Measurements from ENCODE around the gene OSER1.
A peak's percentile ranks its signal among the peaks of the same experiment; 100 is the strongest.

The OSER1 gene

DNA sequence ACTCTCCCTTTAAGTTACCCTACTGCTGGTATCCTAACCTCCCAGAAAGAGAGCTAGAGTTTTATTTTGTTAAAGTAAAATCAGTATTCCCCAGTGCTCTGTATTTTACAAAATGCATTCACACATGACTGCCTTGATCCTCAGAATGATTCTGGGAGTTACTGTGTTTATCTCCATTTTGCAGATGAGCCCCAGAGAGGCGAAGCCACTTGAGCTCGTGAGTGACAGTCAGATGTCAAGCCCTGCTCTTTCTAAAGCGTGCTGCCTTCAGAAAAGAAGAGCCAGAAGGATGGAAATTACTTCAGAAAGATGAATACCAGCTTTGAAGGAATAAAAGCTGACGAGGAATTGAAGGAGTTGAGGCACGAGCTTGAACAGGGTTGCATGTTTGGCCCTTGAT is 14.1 kb upstream of the OSER1 start:
- no peak for DNase-seq (ENCODE audit: low read depth in 2 of 2)

DNA sequence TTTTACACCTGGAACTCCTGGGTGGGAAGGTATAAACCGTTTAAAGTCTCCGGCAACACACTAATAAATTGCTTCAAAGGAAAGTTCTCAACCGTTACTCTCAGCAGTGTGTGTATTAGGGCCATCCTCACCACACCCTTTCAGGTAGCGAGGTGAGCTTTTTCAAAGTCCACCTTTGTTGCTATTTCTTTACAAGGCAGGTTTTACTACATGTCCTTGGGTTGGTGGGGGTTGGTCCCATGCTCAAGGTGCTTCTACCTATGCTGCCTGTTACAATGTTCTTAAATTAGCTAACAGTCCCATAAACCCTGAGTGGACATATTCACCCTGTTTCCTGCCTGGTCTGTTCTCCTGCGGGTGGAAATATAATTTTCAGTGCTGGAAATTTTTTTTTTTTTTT is 13.2 kb upstream of the OSER1 start:
- DNase-seq (ENCODE audit: low read depth in 2 of 2): no peak

DNA sequence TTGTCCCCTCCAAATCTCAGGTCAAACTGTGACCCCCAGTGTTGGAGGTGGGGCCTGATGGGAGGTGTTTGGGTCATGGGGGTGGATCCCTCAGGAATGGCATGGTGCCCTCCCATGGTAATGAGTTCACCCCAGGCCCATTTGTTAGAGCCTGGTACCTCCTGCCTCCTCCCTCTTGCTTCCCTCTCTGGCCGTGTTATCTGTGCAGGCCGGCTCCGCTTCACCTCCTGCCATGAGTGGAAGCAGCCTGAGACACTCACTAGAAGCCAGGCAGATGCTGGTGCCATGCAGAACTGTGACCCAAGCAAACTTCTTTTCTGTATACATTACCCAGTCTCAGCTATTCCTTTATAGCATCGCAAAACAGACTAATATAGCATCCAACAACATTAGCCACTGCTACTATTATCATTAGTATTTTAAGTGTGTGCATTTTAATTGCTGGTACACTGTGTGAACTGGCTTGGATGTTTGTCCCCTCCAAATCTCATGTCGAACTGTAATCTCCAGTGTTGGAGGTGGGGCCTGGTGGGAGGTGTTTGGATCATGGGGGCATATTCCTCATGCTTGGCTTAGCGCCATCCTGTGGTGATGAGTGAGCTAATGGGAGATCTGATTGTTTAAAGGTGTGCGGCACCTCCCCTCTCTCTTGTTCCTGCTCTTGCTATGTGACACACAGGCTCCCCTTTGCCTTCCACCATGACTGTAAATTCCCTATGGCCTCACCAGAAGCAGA is 12.2 kb upstream of the OSER1 start:
- no peak for DNase-seq (ENCODE audit: low read depth in 2 of 2)

DNA sequence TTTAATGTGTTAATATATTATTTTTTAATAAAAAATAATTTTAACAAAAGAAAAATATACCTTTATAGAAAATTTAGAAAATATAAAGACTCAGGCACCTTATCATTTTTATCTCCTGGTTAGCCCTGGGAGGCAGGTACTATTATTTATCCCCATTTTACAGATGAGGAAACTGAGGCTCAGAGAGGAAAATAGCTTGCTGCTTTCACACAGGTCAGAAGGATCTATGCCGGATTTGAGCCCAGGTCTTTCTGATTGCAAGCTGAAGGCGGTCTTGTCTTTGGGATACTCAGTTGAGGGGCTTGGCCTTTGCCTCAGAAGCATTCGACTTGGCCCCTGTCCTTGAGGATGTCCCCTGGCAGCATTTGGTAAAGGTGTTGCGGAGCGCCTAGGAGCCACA is 11.5 kb upstream of the OSER1 start:
- no peak for DNase-seq (ENCODE audit: low read depth in 2 of 2)

DNA sequence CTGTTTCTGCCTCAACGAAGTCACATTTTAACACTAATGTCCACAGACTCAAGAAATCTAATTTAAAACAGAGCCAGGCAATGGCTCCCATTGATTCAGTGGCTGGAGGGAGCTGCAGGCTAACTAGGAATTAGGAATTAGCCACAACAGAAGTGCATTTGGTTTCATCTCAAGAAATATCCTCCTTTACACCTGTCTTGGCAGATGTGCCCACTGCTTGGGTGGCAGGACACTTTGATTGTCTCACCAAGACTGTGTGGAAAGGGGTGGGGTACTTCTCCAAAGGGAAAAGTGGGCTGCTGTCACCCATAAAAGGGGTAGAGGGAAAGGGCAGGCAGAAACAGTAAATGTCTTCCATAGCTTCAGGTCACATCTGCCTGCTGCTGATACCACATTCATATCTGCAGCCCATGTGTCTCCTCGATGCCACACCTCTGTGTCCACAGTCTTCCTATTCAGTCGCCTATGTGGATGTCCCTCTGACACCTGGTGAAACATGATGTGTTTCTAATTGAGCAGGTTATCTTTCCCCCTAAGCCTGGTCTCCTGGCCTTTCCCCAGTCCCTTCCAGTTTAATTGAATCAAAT is 10.9 kb upstream of the OSER1 start:
- DNase-seq (ENCODE audit: low read depth in 2 of 2): no peak

DNA sequence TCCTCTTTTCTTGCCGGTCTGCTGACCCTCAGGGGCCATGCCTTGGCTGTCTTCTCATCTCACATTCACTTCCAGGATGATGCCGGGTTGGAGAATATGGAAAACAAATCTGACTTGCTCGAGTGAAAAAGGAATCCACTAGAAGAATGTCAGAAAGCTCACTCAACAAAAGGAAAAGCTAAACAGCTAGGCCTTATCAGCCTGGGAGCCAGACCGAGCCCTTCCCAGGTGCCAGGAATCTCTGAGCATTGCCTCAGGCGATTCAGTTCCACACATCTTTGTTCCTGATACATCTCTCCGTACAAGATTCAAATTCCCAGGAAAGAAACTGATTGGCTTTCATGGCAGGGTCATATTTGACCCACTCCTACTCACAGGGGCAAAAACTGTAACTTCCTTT is 9.2 kb upstream of the OSER1 start:
- no peak for DNase-seq (ENCODE audit: low read depth in 2 of 2)

DNA sequence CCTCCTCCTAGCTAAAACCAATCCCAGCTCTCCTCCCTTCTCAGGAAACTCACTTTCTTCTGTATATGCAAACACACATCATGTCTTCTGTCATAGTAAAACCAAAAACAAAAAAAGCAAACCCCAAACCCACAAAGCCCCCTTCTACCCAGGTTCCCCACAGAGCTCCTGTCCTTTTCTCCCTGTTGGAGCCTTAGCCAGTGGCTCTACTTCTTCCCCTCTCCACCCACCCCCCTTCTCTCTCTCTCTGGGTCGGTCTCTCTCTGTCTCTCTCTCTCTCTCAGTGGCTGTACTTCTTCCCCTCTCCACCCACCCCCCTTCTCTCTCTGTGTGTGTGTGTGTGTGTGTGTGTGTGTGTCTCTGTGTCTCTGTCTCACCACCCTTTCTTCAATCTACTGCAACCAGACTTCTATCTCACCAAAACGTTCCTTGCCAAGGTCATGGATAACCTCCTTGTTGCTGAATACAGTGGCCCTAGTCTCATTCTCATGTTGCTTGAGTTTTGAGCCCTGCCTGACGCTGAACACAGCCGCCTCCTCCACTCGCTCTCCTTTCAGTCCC is 8.7 kb upstream of the OSER1 start:
- DNase-seq (ENCODE audit: low read depth in 2 of 2): no peak

DNA sequence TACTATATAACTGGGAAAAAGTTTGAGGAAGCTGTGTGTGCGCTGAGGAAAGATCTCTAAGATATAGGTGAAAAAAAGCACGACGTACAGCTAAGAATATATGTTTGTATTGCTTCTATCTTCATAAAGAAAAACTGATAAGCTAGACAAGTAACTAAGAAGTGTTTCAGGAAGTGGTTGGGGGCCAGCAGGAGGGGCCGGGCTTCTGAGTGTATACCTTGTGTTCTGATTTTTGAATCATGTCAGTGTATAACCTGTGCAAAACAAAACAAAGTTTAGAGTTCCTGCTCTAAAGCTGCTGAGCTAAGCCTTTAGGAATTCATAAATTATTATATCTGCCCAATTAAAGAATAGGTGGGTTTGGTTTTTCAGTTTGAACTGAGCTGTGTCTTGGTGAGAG is 7.9 kb upstream of the OSER1 start:
- no peak for DNase-seq (ENCODE audit: low read depth in 2 of 2)

DNA sequence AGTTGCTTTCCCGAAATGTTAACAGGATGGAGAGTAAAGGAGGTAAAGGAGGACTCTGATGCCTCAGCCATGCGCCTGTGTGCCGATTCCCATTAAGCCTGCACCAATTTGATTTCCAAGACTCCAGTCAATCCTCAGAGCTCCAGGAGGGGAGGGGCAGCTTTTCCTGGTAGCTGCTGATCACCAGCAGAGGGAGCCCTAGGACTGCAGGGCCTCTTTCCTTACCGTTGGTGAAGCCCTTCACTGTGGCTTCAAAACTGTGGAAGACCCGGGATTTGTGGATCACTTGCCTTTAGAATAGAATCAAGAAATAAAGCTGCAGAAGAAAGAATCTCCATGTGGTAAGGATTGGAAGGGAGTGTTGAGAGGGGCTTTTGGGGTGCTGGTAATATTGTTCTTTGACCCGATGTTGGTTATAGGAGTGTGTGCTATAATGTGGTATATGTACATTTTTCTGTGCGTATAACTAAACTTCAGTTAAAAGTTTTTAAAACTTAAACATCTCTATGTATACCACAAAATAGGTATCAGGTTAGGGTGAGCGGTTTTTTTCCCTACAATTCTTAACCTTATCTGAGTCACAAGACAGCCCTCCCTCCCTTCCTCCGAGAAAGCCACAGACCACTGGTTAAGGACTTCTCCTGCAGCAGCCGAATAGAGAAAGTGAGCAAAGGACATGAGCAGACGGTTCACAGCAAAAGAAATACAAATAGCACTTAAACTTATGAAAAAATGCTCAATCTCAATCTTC is 6.9 kb upstream of the OSER1 start:
- peak; percentile 48 to 50 for DNase-seq (ENCODE audit: low read depth in 2 of 2)

DNA sequence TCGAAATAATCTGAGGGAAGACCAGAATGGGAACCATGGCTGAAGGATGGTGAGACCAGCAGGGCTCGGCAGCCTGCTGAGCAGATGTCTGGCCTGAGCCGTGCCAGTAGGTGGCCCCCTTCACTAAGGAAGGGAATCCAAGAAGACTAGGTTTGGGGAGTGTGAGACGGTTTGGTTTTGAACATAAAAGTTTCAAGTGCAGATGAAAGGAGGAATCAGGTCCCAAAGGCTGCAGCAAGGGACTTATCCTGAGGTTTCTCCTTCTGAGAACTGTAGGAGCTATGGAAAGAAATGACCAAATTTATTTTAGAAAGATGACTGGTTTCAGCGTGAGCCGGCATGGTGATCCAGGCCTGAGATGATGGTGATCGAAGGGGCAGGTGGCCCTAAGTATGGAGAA is 4.6 kb upstream of the OSER1 start:
- DNase-seq (ENCODE audit: low read depth in 2 of 2): peak; percentile 43 to 55

DNA sequence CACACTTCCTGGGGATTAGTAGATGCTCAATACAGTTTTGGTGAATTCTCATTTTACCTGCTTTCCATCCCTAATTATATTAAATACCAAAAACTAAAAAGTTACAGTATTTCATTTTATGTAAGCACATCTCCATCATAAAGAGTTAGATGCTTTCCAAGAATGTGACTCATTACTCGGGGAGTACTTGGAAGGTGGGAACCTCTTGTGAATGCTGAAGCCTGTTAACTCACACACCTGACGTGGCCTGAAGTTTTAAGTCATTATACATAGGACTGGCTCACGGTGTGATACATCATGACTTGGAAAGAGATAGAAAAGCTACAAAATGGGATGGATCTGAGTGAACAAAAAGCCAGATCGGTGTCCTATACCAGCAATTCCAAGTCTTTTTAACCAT is 2.2 kb upstream of the OSER1 start:
- DNase-seq (ENCODE audit: low read depth in 2 of 2): no peak

DNA sequence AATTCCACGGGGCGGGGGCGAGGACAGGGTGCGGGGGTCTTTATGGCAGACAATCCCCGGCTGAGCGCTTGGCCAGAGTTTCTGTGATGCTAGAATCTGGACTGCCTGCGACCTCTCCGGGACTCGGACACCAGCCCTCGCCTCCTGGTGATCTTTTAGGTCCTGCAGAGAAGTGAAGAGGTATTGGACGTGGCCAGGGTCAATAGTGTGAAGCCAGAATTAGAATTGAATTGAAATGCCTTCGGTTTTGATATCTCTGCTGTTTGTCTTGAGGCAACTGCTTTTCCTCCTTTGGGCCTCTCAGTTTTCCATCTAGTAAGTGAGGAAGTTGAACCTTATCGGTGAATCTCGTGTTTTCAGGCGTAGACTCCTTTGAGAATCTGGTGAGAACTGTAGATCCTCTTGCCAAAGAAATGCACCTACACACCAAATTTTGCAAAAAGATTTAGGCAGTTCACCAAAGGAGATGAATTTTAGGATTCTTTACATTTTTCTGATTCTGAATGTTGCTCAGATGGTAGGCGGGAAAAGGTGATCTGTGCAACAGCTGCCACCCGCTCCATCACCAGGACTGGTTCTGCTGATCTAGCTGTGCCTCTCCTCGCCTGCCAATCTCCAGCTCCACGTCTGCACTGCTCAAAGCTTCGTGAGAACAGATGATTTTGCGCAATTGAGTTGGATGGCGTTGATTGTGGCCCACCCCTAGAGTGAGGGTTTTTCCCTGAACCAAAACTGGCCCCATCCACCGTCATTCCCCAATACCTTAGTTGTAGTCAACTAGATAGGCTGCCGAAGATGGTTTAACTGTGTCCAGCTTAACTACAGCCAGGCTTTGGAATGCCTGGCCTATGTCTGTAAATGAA is 837 bp upstream of the OSER1 start:
- DNase-seq (ENCODE audit: low read depth in 2 of 2): no peak

DNA sequence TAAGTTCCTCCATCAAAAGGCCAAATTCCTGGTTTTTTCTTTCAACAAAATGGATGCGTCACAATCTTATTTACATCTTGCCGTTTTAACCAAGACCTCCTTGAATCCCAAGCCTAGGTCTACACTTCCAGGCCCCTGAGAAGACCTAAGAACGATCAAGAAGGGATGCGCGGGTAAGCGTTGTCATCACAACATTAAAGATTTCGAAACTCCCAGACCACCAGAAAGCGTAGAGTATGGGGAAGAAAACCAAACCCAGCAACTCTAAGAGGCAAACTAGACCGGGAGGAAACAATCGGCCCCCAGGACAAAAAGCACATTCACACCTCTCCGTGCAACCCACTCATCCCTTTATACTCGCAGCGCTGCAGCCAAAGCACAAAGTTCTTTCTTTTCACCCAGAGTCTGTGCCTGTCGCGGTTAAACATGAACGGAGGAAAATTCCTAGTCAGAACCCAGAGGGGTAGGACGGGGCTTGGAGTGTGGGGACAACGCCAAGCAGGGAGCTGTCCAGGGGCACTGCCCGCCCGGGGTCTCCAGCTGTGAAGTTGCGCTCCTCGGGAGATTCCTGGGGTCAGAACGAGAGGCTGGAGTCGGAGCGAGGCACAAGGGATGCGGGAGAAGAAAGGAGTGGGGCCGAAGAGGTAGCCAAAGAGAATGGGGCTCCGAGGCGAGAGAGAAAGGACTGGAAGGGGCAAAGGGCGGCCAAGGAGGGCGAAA is 725 bp downstream of the OSER1 start:
- no peak for DNase-seq (ENCODE audit: low read depth in 2 of 2)

DNA sequence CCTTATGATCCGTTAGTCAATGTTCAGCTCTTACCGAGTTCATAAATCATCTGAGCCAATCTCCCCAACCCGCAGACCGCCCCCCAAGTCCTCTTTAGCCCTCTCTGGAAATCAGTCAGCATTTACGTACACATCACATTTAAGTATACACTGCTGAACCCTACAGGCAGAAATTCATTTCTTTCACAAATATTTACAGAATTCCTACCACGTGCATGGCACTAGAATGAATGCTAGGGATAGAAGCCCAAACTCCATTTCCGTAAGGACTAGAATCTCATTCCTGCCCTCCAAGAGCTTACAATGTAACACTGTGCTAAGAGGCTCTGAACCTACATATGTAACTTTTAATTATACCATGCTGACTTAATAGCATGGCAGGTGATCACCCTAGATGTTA is 1.8 kb downstream of the OSER1 start:
- DNase-seq (ENCODE audit: low read depth in 2 of 2): no peak

DNA sequence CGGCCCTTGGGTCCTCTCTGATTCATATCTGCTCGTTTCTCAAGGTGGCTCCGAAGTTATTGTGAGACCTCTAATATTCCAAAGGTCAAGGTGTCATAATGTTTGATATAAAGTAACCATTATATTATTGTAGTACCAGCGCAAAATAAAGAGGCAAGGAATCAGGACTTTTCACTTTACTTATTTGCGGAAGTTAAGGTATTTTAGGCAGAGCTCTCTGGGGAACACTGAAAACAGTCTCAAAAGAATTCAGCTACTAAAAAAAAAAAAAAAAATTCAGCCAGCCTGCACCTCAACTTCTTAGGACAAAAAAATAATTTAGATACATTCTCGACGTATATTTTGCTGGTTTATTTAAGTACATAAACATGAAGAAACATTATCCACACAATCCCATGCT is 2.4 kb downstream of the OSER1 start:
- no peak for DNase-seq (ENCODE audit: low read depth in 2 of 2)

DNA sequence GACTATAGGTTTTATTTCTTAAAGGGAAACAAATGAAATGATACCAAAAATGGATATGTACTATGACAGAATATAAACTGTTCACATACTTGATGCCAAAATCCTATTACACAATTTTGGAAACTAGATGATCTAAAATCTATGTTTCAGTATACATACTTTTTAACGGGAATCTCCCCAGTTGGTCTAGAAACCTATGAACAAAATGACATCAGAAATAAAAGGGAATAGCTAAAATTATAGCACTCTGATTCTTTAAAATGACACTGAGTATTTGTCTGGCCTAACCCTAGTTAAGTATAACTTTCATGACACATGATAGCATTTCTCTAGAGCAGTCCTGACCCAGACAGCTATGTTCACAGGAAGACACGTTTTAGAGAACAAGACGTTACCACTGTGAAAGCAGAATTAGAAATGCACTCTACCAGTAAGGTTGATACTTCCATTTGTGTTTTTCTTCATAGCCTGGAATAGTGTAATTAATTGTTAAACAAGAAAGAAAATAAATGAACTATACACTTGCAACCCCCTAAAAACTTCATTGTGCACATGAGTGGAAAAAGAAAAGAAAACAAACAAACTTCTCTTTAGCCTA is 3.3 kb downstream of the OSER1 start:
- DNase-seq (ENCODE audit: low read depth in 2 of 2): no peak

DNA sequence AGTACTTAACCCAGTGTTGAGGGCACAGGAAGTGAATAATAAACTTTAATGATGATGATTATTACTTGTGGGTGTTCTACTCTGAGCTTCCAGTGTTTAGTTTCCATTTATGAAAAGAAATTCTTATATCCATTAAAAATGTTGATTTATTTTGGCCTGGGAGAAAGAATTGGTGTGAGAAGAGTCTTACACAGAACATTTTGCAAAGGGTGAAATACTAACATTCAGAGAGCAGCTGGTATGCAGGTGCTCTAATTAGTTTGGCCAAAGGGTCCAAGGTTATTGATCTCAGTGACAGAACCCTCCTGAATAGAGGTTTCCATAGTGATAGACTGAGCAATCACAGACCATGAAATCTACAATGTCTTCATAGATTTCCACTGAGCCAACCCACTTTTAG is 4.4 kb downstream of the OSER1 start:
- DNase-seq (ENCODE audit: low read depth in 2 of 2): no peak

DNA sequence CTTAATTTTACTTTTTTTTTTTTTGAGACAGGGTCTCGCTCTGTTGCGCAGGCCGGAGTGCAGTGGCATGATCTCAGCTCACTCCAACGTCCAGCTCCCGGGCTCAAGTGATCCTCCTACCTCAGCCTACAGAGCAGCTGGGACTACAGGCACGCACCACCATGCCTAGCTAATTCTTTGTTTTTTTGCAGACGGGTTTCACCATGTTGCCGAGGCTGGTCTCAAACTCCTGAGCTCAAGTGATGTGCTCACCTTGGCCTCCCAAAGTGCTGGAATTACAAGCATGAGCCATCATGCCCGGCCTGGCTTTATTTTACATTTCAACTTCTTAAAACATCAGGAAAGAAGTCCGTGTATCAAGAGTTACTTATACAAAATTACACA is 5.7 kb downstream of the OSER1 start:
- DNase-seq (ENCODE audit: low read depth in 2 of 2): no peak

DNA sequence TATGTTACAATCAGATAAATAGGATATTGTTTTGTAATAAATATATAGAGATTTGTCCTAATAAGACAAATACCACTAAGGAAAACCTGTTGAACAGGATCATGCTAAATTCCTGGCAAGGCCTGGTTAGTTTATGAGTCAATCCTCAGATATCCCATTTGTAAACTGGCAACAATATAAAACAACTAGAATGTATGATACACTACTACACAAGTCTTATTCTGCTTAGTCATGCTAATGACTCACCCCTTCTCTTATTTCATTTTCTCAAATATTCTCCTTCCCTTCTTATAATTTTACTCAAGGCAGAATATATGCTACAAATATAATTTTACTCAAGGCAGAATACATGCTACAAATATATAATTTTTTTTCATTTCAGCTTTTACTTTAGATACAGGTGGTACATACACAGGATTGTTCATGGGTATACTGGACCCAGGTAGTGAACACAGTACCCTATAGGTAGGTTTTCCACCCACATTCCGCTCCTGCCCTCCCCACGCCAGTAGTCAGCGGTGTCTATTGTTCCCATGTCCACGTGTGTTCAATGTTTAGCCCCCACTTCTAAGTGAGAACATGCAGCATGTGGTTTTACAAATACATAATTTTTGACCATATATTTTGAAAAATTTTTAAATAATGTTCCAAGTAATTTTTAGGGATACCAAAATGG is 6.3 kb downstream of the OSER1 start:
- no peak for DNase-seq (ENCODE audit: low read depth in 2 of 2)

DNA sequence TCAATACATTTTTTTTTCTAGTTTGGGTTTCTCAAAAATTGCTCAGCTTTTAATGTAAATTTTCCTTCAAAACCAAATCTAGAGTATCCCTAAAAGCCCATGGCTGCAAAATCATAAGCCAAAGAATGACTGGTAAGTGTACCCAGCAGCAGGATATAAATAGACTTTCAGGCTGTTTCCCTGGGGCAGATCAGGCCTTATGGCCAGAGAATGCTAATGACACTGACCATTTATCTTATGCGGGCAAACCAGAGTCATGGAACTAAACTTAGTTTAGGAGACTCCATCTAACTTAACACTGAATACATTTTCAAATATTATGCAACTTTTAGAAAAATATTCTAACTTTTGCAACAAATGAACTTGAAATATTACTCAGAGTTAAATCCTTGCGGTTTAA is 7.4 kb downstream of the OSER1 start:
- DNase-seq (ENCODE audit: low read depth in 2 of 2): no peak

Data from activated CD4-positive, alpha-beta T cell treated with anti-CD3 and anti-CD28 coated beads for 24 hours (primary cell).